Right atrium auricular region (tissue), 2 donors: ENCODE measurements around the gene ACO2. TPM values are rescaled to one million over a fixed set of nuclear protein-coding genes. Genes with fewer than 3 reads are reported as not detected.

Source experiments
- DNase-seq: peaks from one replicate; pipeline ENCODE4 v3.0.0-alpha.2; 2019; ENCODE audit warnings: low spot score
- H3K27ac ChIP-seq, 2 donors: fragments of 200-600 bp; sonication (generic); 1 replicate in 1 of 2; 2 replicates in 1 of 2; pipeline ENCODE4 v1.5.1; 2016 to 2019
- H3K27me3 ChIP-seq, 2 donors: fragments of 200-600 bp; sonication (generic); one replicate each; pipeline versions ENCODE4 v1.5.1 to v1.6.0; 2017 to 2019
- H3K36me3 ChIP-seq: fragments of 200-600 bp; sonication (generic); one replicate; pipeline ENCODE4 v1.5.1; 2016
- H3K4me1 ChIP-seq, 2 donors: fragments of 200-600 bp; sonication (generic); one replicate each; pipeline versions ENCODE4 v1.5.1 to v1.6.0; 2017 to 2019
- H3K4me3 ChIP-seq, 2 donors: fragments of 200-600 bp; sonication (generic); 1 replicate in 1 of 2; 2 replicates in 1 of 2; pipeline ENCODE4 v1.5.1; 2017 to 2019; ENCODE audit warnings: mild to moderate bottlenecking in 1 of 2, moderate library complexity in 1 of 2
- H3K9me3 ChIP-seq, 2 donors: fragments of 200-600 bp; sonication (generic); one replicate each; pipeline ENCODE4 v1.5.1; 2019
- total RNA-seq, 2 donors: library from RNA; depleted of rRNA; stranded (reverse); fragments of >200 nt; gene quantifications; one replicate each; pipeline ENCODE4 v1.1.0, GENCODE V29; 2016
- TF ChIP-seq, protein P1 (sequence below), 2 donors: fragments of 200-600 bp; sonication (generic); IDR thresholded peaks; one replicate each; pipeline ENCODE4 v1.5.1; 2019; ENCODE audit warnings: antibody characterized with exemption in 2 of 2

ACO2 gene
- total RNA-seq, 2 donors from 2014 or later: 447 to 604 TPM

DNA sequence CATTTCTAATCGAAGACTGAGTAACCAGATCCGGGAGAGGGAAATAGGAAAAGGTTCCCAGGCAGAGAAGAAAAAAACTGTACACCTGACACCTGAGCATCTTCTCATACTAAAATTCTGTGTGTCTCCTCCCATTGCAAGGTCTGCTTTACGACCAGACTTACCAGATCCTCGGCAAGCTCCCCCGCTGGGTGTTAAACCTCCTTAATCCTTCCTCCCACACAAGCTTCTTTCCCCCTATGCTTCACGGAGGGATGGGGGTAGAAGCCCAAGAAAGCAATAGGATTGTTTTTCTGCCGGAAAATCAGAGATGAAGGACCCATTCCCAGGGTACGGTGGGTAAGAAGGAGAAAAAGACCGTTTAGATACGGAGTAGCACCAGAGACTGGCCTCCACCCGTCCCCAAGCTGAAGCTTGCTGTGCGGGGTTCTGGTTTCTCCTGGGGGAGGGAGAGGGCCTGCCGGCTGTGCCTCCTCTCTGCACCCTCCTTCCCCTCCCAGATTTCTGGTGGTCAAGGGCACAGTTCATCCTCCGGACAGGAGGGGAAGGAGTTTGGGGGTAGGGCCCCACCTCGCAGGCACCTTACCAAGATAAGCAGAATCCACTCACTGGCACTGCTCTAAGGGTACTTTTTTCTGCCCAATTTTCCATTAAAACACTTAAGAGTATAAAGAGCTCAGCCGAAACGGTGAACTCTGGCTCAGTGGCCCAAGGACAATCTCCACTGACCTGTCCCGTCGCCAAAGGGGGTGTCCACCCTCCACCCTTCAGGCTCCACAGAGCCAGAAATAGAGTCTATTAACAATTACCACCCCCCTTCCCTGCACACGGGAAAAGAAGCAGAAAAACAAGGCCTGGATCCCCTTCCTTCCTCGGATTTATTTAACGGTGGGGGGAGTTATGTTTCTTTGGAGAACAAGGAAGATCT is 23.5 kb upstream of the ACO2 start:
- H3K4me3 ChIP-seq: peak overlapping the region; percentile 96 to 99
- H3K36me3 ChIP-seq: peaks cover 22% of the 10 kb centered on the region
- peak overlapping the region; percentile 99 to 100 for H3K27ac ChIP-seq
- no peaks in the 10 kb centered on the region for H3K27me3 ChIP-seq
- H3K4me1 ChIP-seq: peaks cover 0 to 45% of the 10 kb centered on the region in 2 donors
- no peak for DNase-seq
- TF ChIP-seq, protein P1, sequence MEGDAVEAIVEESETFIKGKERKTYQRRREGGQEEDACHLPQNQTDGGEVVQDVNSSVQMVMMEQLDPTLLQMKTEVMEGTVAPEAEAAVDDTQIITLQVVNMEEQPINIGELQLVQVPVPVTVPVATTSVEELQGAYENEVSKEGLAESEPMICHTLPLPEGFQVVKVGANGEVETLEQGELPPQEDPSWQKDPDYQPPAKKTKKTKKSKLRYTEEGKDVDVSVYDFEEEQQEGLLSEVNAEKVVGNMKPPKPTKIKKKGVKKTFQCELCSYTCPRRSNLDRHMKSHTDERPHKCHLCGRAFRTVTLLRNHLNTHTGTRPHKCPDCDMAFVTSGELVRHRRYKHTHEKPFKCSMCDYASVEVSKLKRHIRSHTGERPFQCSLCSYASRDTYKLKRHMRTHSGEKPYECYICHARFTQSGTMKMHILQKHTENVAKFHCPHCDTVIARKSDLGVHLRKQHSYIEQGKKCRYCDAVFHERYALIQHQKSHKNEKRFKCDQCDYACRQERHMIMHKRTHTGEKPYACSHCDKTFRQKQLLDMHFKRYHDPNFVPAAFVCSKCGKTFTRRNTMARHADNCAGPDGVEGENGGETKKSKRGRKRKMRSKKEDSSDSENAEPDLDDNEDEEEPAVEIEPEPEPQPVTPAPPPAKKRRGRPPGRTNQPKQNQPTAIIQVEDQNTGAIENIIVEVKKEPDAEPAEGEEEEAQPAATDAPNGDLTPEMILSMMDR (IDR thresholded peaks at IDR 0.05): no peak
- H3K9me3 ChIP-seq: no peaks in the 10 kb centered on the region

DNA sequence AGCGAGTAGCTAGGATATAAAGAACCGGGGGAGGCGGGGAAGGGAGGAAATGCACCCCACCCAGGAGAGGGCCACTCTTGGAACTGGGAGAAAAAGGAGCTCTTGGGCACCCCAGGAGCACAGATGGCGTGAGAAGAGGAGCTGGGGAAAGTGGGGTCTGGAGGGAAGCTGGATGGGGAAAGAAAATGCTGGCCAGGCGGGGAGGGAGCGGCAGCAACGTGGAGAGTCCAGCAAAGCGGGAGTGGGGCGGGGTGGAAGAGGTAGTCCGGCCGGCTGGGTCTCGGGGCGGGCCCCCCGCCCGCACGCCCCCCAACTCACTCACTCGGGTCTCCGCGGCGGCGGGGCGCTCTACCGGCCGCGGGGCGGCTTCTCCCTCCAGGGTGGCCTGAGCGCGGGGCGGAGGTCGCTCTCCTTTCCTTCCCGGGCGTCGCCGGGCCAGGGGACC is 22.8 kb upstream of the ACO2 start:
- Histone ChIP-seq H3K27ac (peak overlapping the region; percentile 99 to 100), H3K9me3 (no peaks in the 10 kb centered on the region), H3K27me3 (no peaks in the 10 kb centered on the region), H3K4me3 (peak overlapping the region; percentile 96 to 99), H3K4me1 (peaks cover 0 to 38% of the 10 kb centered on the region in 2 donors), H3K36me3 (peaks cover 15% of the 10 kb centered on the region)
- DNase-seq: no peak
- TF ChIP-seq, protein P1 (IDR thresholded peaks at IDR 0.05): no peak

DNA sequence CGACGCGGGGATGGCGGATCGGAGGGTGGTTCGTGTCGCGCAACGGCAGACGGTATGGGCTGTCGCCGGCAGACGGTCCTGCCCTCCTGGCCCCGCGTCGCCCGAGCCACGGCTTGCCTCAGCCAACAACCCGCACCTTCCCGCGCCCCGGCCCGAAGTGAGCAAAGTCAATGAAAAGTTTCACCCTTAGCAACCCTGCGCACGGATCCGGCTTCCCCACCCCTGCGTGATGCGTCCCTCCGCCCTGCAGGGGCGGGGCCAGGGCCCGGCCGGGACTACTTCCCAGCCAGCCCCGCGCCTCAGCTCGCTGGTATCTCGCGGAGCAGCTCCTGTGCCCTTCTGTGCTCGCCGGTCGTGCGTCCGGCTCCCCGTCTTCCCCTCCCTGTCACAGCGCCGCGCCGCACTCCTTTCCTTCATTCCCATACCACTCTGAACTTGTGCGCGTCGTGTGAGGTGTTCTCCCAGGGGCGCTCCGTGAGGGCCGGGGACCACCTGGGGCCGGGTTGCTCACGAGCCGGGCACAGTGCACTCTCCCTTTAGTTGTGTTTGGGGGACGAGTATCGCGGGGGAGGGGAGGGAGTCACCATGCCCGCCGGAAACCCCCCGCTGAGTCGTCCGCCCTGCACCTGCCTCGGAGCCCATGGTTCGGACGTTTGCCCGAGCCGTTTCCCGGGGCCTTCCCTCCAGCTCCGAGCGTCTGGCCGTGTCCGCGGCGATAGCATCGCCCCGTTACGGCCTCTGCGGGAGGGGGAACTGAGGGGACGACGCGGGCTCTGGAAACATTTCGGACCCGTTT is 22.1 kb upstream of the ACO2 start, which contains the start of gene TOB2:
Gene TOB2, minus strand, starts transcription at position 163 of the 796 bp plus-strand sequence. CDS start 9,456 bp downstream, outside the sequence.
- DNase-seq: peak; percentile 97
- H3K9me3 ChIP-seq: no peaks in the 10 kb centered on the region
- no peaks in the 10 kb centered on the region for H3K27me3 ChIP-seq
- peak within 1 kb of the TSS; percentile 96 to 99 for H3K4me3 ChIP-seq
- peaks cover 0 to 32% of the 10 kb centered on the region in 2 donors for H3K4me1 ChIP-seq
- TF ChIP-seq, protein P1 (IDR thresholded peaks at IDR 0.05): no peak
- H3K36me3 ChIP-seq: peaks cover 13% of the 10 kb centered on the region
- peak within 1 kb of the TSS; percentile 99 to 100 for H3K27ac ChIP-seq

DNA sequence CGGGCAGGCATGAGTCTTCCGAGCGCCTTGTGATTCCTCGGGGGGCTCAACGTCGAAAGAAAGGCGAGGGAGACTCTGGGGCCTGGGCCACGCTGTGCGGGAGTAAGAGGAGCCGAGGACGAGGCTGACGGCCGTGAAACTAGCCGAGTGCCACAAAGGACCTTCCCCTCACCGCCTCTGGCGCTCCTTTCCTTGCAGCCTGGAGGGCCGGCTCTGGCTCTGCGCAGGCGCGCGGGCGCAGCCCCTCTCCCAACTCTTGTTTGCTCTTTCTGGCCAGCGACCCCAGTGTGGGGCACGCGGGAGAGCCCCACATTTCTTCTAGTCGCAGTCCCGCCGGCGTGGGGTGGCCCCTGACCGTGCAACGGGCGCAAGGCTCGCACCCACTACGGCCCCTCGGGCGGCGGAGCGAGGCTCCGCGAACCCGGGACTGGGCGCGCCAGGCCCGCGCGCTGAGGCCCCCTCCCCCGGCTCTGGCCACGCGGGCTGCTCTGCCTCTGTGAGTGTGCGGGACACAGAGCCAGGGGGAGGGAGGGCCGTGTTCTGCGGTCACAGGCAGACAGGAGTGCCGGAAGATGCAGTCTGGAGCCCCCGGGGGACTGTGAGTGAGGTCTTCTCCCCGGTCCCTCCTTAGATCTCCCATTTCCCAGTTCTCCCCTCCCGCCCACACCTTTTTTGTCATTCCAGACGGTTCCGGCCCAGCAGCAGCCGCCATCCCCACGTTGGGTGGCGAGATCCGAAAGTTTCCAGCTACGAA is 21.3 kb upstream of the ACO2 start:
- peak overlapping the region; percentile 96 to 99 for H3K4me3 ChIP-seq
- DNase-seq: peak; percentile 67
- peak overlapping the region; percentile 99 to 100 for H3K27ac ChIP-seq
- TF ChIP-seq, protein P1 (IDR thresholded peaks at IDR 0.05): no peak
- H3K4me1 ChIP-seq: peaks cover 0 to 24% of the 10 kb centered on the region in 2 donors
- no peaks in the 10 kb centered on the region for H3K27me3 ChIP-seq
- peaks cover 8% of the 10 kb centered on the region for H3K36me3 ChIP-seq
- no peaks in the 10 kb centered on the region for H3K9me3 ChIP-seq

DNA sequence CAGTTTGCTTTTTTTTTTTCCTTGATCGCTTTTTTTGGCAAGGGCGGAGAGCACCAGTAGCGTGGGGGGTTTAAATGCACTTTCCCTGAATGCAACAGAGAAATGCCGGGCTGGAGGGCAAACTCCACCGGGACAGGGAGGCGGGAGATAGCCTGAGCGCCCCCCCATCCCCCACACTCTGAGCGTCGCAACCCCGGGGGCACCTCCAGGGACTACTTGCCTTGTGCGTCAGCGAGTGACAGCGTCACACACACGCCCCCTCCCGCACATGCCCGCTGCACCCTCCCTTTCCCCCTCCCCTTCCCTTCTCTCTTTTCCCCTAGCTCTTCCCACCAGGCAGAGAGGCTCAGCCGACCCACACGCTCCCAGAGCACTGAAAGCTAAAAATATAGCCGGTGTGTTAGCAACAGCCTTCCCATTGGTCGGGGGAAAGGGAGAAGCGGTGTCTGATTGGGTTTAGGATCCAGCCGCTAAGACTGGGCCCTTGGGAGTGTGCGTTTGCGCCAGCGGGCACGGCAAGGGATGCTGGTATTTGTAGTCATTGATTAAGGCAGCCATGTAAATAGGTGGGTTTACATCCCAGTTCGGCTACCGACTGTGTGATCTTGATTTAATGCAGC is 20.6 kb upstream of the ACO2 start:
- Histone ChIP-seq H3K4me3 (peak overlapping the region; percentile 96 to 99), H3K4me1 (peaks cover 0 to 17% of the 10 kb centered on the region in 2 donors), H3K27ac (peak overlapping the region; percentile 99 to 100), H3K9me3 (no peaks in the 10 kb centered on the region), H3K27me3 (no peaks in the 10 kb centered on the region), H3K36me3 (peaks cover 1% of the 10 kb centered on the region)
- peak; percentile 98 for DNase-seq
- TF ChIP-seq, protein P1 (IDR thresholded peaks at IDR 0.05): no peak
